Liver (tissue), 9 donors: Measurements from ENCODE around the gene SMAD9. TPM values are rescaled to one million over a fixed set of nuclear protein-coding genes. Genes with fewer than 3 reads are reported as not detected.

ENCODE experiments used
- DNase-seq: peaks from one replicate; pipeline ENCODE4 v3.0.0-alpha.2; 2017; ENCODE audit warnings: low spot score
- H3K27ac ChIP-seq, 2 donors: one replicate each; pipeline ENCODE4 v1.7.0; 2013; ENCODE audit warnings: inconsistent platforms in 2 of 2, low read length in 2 of 2, control low read depth in 1 of 2, low read depth in 1 of 2, mild to moderate bottlenecking in 1 of 2
- H3K27me3 ChIP-seq, 4 donors: one replicate each; pipeline versions ENCODE4 v1.6.1 to v1.7.0; 2013; ENCODE audit warnings: low read length in 3 of 4, inconsistent platforms in 1 of 4, mild to moderate bottlenecking in 1 of 4, moderate library complexity in 1 of 4; ENCODE audit not compliant: control insufficient read depth in 4 of 4, insufficient read depth in 4 of 4
- H3K36me3 ChIP-seq, 4 donors: one replicate each; pipeline versions ENCODE4 v1.6.1 to v1.7.0; 2013; ENCODE audit warnings: low read length in 3 of 4, mild to moderate bottlenecking in 3 of 4, low read depth in 1 of 4, moderate library complexity in 1 of 4; ENCODE audit not compliant: control insufficient read depth in 4 of 4, insufficient read depth in 3 of 4
- H3K4me1 ChIP-seq, 4 donors: one replicate each; pipeline versions ENCODE4 v1.6.1 to v1.7.0; 2013; ENCODE audit warnings: low read length in 3 of 4, mild to moderate bottlenecking in 3 of 4, moderate library complexity in 1 of 4; ENCODE audit not compliant: control insufficient read depth in 4 of 4, insufficient read depth in 4 of 4
- H3K4me3 ChIP-seq, 3 donors: one replicate each; pipeline versions ENCODE4 v1.6.1 to v1.7.0; 2013; ENCODE audit warnings: low read length in 3 of 3, control low read depth in 1 of 3, low read depth in 1 of 3, mild to moderate bottlenecking in 1 of 3
- H3K9ac ChIP-seq, 2 donors: one replicate each; pipeline ENCODE4 v1.7.0; 2013; ENCODE audit warnings: low read length in 2 of 2, mild to moderate bottlenecking in 2 of 2, moderate library complexity in 2 of 2, control low read depth in 1 of 2, low read depth in 1 of 2
- H3K9me3 ChIP-seq, 4 donors: one replicate each; pipeline versions ENCODE4 v1.6.1 to v1.7.0; 2013; ENCODE audit warnings: low read length in 3 of 4; ENCODE audit not compliant: control insufficient read depth in 4 of 4
- EGR1 ChIP-seq, 2 donors: IDR thresholded peaks; 2 replicates each; pipeline ENCODE4 v1.6.1; 2016 to 2018; ENCODE audit warnings: antibody characterized with exemption in 2 of 2, low read depth in 2 of 2
- FOXA1 ChIP-seq: IDR thresholded peaks from 2 replicates; pipeline ENCODE4 v1.6.1; 2016; ENCODE audit warnings: antibody characterized with exemption
- FOXA2 ChIP-seq: IDR thresholded peaks from 2 replicates; pipeline ENCODE4 v1.6.1; 2016; ENCODE audit warnings: antibody characterized with exemption
- GABPA ChIP-seq, 2 donors: IDR thresholded peaks in 1 of 2; conservative IDR thresholded peaks in 1 of 2; 2 replicates each; pipeline ENCODE4 v1.6.1; 2016; ENCODE audit warnings: antibody characterized with exemption in 2 of 2, mild to moderate bottlenecking in 1 of 2, moderate library complexity in 1 of 2
- HNF4A ChIP-seq, 2 donors: conservative IDR thresholded peaks; 2 replicates each; pipeline ENCODE4 v1.6.1; 2016; ENCODE audit warnings: antibody characterized with exemption in 2 of 2, mild to moderate bottlenecking in 2 of 2
- HNF4G ChIP-seq: IDR thresholded peaks from 2 replicates; pipeline ENCODE4 v1.6.1; 2016; ENCODE audit warnings: antibody characterized with exemption
- JUND ChIP-seq, 2 donors: IDR thresholded peaks; 2 replicates each; pipeline ENCODE4 v1.6.1; 2016; ENCODE audit warnings: antibody characterized with exemption in 2 of 2
- NR2F2 ChIP-seq: IDR thresholded peaks from 2 replicates; pipeline ENCODE4 v1.6.1; 2016; ENCODE audit warnings: antibody characterized with exemption
- RAD21 ChIP-seq, 2 donors: IDR thresholded peaks; 2 replicates each; pipeline ENCODE4 v1.6.1; 2016; ENCODE audit warnings: antibody characterized with exemption in 2 of 2, mild to moderate bottlenecking in 2 of 2
- RXRA ChIP-seq, 2 donors: IDR thresholded peaks; 2 replicates each; pipeline ENCODE4 v1.6.1; 2017 to 2018; ENCODE audit warnings: antibody characterized with exemption in 2 of 2, mild to moderate bottlenecking in 1 of 2
- SP1 ChIP-seq: IDR thresholded peaks from 2 replicates; pipeline ENCODE4 v1.6.1; 2018; ENCODE audit warnings: antibody characterized with exemption, mild to moderate bottlenecking
- TAF1 ChIP-seq: conservative IDR thresholded peaks from 2 replicates; pipeline ENCODE4 v1.6.1; 2016; ENCODE audit warnings: antibody characterized with exemption, mild to moderate bottlenecking
- YY1 ChIP-seq: IDR thresholded peaks from 2 replicates; pipeline ENCODE4 v1.6.1; 2016; ENCODE audit warnings: antibody characterized with exemption, mild to moderate bottlenecking
- WGBS: extraction: QIAGEN DNeasy Blood & Tissue Kit; methylation state at CpG from one replicate; pipeline ENCODE4 v1.1.7; 2013; 5-methylcytosine and 5-hydroxymethylcytosine counted together
- polyA plus RNA-seq, 2 donors: library from polyadenylated mRNA; stranded (reverse) in 1 of 2; unstranded in 1 of 2; fragments of 200-250 nt in 1 of 2; fragments of >200 nt in 1 of 2; fragmentation: Nextera tagmentation in 1 of 2; extraction: Ambion mirVana in 1 of 2; gene quantifications; one replicate each; pipeline versions ENCODE4 v1.2.1 to v1.2.3, GENCODE V29; 2013 to 2015
- total RNA-seq, 2 donors: library from RNA; depleted of rRNA; stranded (reverse); fragments of >200 nt; gene quantifications; one replicate each; pipeline ENCODE4 v1.2.3, GENCODE V29; 2014
- TF ChIP-seq, protein P1 (sequence below): IDR thresholded peaks from 2 replicates; pipeline ENCODE4 v1.6.1; 2016; ENCODE audit warnings: antibody characterized with exemption
- TF ChIP-seq, protein P2 (sequence below): fragments of 150-350 bp; IDR thresholded peaks from 2 replicates; pipeline ENCODE4 v1.5.1; 2017; ENCODE audit warnings: improper control_type of control experiment, low read depth, low read length; ENCODE audit not compliant: missing input control
- TF ChIP-seq, protein P3 (sequence below): IDR thresholded peaks from 2 replicates; pipeline ENCODE4 v1.6.1; 2016; ENCODE audit warnings: antibody characterized with exemption
- TF ChIP-seq, protein P4 (sequence below): IDR thresholded peaks from 2 replicates; pipeline ENCODE4 v1.6.1; 2016; ENCODE audit warnings: antibody characterized with exemption
- TF ChIP-seq, protein P5 (sequence below): IDR thresholded peaks from 2 replicates; pipeline ENCODE4 v1.6.1; 2016; ENCODE audit warnings: antibody characterized with exemption, mild to moderate bottlenecking
- donor health status: healthy.
- donor health status: healthy.
- donor health status: healthy.
- donor health status: healthy.
- donor health status: healthy.

The SMAD9 gene
- total and polyA plus RNA-seq, 4 donors, result 0.51 to 1.3 (median 0.95) TPM

DNA sequence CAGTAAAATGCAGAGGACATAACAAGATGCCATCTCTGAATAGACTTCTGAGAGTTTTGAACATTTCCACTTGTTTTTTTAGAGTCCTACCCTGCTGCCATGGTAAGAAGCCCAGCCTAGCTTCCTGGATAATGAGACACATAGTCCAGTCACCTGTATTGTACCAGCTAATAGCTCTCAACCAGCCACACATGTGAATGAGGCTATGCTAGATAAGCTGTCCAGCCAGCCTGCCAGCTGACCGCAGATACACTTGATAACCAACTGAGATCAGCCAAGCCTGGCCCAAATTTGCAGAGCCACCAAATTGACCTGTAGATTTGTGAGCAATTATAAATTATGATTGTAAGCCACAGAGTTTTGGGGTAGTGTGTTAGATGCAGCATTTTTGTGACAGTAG, 90.3 kb downstream of the SMAD9 start:
- no peak for TF ChIP-seq NR2F2
- TF ChIP-seq, protein P1, sequence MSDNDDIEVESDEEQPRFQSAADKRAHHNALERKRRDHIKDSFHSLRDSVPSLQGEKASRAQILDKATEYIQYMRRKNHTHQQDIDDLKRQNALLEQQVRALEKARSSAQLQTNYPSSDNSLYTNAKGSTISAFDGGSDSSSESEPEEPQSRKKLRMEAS, result no peak
- no peak for TF ChIP-seq YY1
- TF ChIP-seq RXRA (IDR thresholded peaks at IDR 0.05), result no peak
- TF ChIP-seq, protein P2, sequence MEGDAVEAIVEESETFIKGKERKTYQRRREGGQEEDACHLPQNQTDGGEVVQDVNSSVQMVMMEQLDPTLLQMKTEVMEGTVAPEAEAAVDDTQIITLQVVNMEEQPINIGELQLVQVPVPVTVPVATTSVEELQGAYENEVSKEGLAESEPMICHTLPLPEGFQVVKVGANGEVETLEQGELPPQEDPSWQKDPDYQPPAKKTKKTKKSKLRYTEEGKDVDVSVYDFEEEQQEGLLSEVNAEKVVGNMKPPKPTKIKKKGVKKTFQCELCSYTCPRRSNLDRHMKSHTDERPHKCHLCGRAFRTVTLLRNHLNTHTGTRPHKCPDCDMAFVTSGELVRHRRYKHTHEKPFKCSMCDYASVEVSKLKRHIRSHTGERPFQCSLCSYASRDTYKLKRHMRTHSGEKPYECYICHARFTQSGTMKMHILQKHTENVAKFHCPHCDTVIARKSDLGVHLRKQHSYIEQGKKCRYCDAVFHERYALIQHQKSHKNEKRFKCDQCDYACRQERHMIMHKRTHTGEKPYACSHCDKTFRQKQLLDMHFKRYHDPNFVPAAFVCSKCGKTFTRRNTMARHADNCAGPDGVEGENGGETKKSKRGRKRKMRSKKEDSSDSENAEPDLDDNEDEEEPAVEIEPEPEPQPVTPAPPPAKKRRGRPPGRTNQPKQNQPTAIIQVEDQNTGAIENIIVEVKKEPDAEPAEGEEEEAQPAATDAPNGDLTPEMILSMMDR, result no peak
- no peak for TF ChIP-seq FOXA2
- TF ChIP-seq, protein P3, sequence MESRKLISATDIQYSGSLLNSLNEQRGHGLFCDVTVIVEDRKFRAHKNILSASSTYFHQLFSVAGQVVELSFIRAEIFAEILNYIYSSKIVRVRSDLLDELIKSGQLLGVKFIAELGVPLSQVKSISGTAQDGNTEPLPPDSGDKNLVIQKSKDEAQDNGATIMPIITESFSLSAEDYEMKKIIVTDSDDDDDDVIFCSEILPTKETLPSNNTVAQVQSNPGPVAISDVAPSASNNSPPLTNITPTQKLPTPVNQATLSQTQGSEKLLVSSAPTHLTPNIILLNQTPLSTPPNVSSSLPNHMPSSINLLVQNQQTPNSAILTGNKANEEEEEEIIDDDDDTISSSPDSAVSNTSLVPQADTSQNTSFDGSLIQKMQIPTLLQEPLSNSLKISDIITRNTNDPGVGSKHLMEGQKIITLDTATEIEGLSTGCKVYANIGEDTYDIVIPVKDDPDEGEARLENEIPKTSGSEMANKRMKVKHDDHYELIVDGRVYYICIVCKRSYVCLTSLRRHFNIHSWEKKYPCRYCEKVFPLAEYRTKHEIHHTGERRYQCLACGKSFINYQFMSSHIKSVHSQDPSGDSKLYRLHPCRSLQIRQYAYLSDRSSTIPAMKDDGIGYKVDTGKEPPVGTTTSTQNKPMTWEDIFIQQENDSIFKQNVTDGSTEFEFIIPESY, result no peak
- TF ChIP-seq, protein P4, sequence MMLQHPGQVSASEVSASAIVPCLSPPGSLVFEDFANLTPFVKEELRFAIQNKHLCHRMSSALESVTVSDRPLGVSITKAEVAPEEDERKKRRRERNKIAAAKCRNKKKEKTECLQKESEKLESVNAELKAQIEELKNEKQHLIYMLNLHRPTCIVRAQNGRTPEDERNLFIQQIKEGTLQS, result no peak
- TF ChIP-seq TAF1, result no peak
- no peak for TF ChIP-seq RAD21 (IDR thresholded peaks at IDR 0.05)
- no peak for TF ChIP-seq GABPA (IDR thresholded peaks at IDR 0.05 in 1 of 2, conservative IDR thresholded peaks at IDR 0.05 in 1 of 2)
- no peak for TF ChIP-seq FOXA1
- TF ChIP-seq JUND (IDR thresholded peaks at IDR 0.05), result no peak
- no peak for TF ChIP-seq EGR1 (IDR thresholded peaks at IDR 0.05; ENCODE audit: low read depth in 2 of 2)
- TF ChIP-seq HNF4G, result no peak
- no peak for TF ChIP-seq HNF4A (conservative IDR thresholded peaks at IDR 0.05)
- no peak for TF ChIP-seq SP1
- TF ChIP-seq, protein P5, sequence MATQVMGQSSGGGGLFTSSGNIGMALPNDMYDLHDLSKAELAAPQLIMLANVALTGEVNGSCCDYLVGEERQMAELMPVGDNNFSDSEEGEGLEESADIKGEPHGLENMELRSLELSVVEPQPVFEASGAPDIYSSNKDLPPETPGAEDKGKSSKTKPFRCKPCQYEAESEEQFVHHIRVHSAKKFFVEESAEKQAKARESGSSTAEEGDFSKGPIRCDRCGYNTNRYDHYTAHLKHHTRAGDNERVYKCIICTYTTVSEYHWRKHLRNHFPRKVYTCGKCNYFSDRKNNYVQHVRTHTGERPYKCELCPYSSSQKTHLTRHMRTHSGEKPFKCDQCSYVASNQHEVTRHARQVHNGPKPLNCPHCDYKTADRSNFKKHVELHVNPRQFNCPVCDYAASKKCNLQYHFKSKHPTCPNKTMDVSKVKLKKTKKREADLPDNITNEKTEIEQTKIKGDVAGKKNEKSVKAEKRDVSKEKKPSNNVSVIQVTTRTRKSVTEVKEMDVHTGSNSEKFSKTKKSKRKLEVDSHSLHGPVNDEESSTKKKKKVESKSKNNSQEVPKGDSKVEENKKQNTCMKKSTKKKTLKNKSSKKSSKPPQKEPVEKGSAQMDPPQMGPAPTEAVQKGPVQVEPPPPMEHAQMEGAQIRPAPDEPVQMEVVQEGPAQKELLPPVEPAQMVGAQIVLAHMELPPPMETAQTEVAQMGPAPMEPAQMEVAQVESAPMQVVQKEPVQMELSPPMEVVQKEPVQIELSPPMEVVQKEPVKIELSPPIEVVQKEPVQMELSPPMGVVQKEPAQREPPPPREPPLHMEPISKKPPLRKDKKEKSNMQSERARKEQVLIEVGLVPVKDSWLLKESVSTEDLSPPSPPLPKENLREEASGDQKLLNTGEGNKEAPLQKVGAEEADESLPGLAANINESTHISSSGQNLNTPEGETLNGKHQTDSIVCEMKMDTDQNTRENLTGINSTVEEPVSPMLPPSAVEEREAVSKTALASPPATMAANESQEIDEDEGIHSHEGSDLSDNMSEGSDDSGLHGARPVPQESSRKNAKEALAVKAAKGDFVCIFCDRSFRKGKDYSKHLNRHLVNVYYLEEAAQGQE, result no peak
- Histone ChIP-seq H3K9ac (no peak overlapping the region), H3K9me3 (no peaks in the 10 kb centered on the region), H3K4me1 (no peaks in the 10 kb centered on the region), H3K4me3 (no peak overlapping the region), H3K27ac (no peak overlapping the region), H3K27me3 (no peaks in the 10 kb centered on the region), H3K36me3 (peaks cover 0 to 9% (median 7%) of the 10 kb centered on the region in 4 donors)
- DNase-seq, result no peak
- 97% methylated on average over 1 of the region's 1 CpG for WGBS
